Endothelial cell of umbilical vein (primary cell): Measurements from ENCODE around the gene PROK1. TPM values are rescaled to one million over a fixed set of nuclear protein-coding genes. Genes with fewer than 3 reads are reported as not detected.

Source experiments
- BruUV-seq: library from RNA; stranded (reverse); fragments of 400-500 nt; replicated peaks from 2 replicates; lab custom pipeline; 2021; lab: Mats Ljungman, UMichigan
- CTCF ChIA-PET: fragments of 300-600, 350-600 bp; sonication (Branson Sonifier 250); formaldehyde crosslinking; loops from one replicate; lab custom pipeline; 2021; ENCODE audit warnings: antibody characterized with exemption, inconsistent platforms; lab: Charles Lee
- POLR2A ChIA-PET: fragments of 300-600, 350-600 bp; sonication (Branson Sonifier 250); formaldehyde crosslinking; loops from one replicate; lab custom pipeline; 2021; ENCODE audit warnings: antibody characterized with exemption, inconsistent platforms; lab: Charles Lee
- DNase-seq: peaks from one replicate; pipeline ENCODE4 v3.0.0-alpha.2; 2011; ENCODE audit warnings: low read depth, low spot score
- FAIRE-seq: peaks from 2 replicates; lab custom pipeline; 2011; peaks lifted over from hg19 to GRCh38; lab: Jason Lieb, UNC
- H2AFZ ChIP-seq: 2 replicates; pipeline ENCODE4 v1.6.0; 2012; ENCODE audit warnings: low read depth, low read length, control low read depth, inconsistent platforms
- H3K27ac ChIP-seq: 2 replicates; pipeline ENCODE4 v1.5.1; 2011; ENCODE audit warnings: low read depth, mild to moderate bottlenecking, control low read depth, low read length, moderate library complexity; ENCODE audit not compliant: insufficient read depth
- H3K27me3 ChIP-seq, 2 experiments: 2 replicates each; pipeline versions ENCODE4 v1.6.0 to v1.6.1; 2011; ENCODE audit warnings: low read length in 2 of 2, mixed read lengths in 1 of 2; ENCODE audit not compliant: control insufficient read depth in 2 of 2, insufficient read depth in 2 of 2
- H3K36me3 ChIP-seq, 2 experiments: 2 replicates in 1 of 2; 3 replicates in 1 of 2; pipeline ENCODE4 v1.5.1; 2011; ENCODE audit warnings: low read length in 2 of 2, mild to moderate bottlenecking in 1 of 2, moderate library complexity in 1 of 2; ENCODE audit not compliant: control insufficient read depth in 2 of 2, insufficient read depth in 2 of 2; ENCODE audit errors: extremely low read depth in 1 of 2
- H3K4me1 ChIP-seq: 3 replicates; pipeline ENCODE4 v1.5.1; 2011; ENCODE audit warnings: mild to moderate bottlenecking, low read length; ENCODE audit not compliant: control insufficient read depth, insufficient read depth; ENCODE audit errors: extremely low read depth
- H3K4me2 ChIP-seq: 2 replicates; pipeline ENCODE4 v1.6.1; 2011; ENCODE audit warnings: low read length, control low read depth, mixed read lengths; ENCODE audit not compliant: insufficient read depth
- H3K4me3 ChIP-seq, 3 experiments: fragments of 200-600 bp in 1 of 3; sonication (generic), shearing (Covaris generic) in 1 of 3; replicated peaks in 1 of 3; 2 replicates each; pipeline ENCODE4 v1.5.1; 2011 to 2016; ENCODE audit warnings: control low read depth in 3 of 3, low read length in 3 of 3, mild to moderate bottlenecking in 2 of 3, inconsistent platforms in 1 of 3, low read depth in 1 of 3, moderate library complexity in 1 of 3; ENCODE audit not compliant: insufficient read depth in 1 of 3
- H3K79me2 ChIP-seq: 2 replicates; pipeline ENCODE4 v1.6.0; 2012; ENCODE audit warnings: low read length, inconsistent platforms; ENCODE audit not compliant: control insufficient read depth, insufficient read depth
- H3K9ac ChIP-seq: replicated peaks from 2 replicates; pipeline ENCODE3; 2011; ENCODE audit warnings: low read length, control low read depth; ENCODE audit not compliant: insufficient read depth; ENCODE audit errors: extremely low read depth
- H3K9me1 ChIP-seq: replicated peaks from 3 replicates; pipeline ENCODE4 v1.6.0; 2011; ENCODE audit warnings: mild to moderate bottlenecking, low read length; ENCODE audit not compliant: control insufficient read depth, insufficient read depth; ENCODE audit errors: extremely low read depth
- H3K9me3 ChIP-seq: replicated peaks from 2 replicates; pipeline ENCODE4 v1.5.1; 2012; ENCODE audit warnings: low read length, inconsistent platforms; ENCODE audit not compliant: control insufficient read depth, insufficient read depth
- H4K20me1 ChIP-seq: replicated peaks from 2 replicates; pipeline ENCODE3; 2011; ENCODE audit warnings: mild to moderate bottlenecking, low read length; ENCODE audit not compliant: control insufficient read depth, insufficient read depth; ENCODE audit errors: extremely low read depth
- GATA2 ChIP-seq: IDR thresholded peaks from 2 replicates; pipeline ENCODE4 v1.7.0; 2011; ENCODE audit warnings: low read depth, mild to moderate bottlenecking, moderate library complexity, mixed read lengths, low read length; ENCODE audit not compliant: insufficient read length, insufficient read depth
- dilution Hi-C: fragments of 300-500 bp; cut with MboI; formaldehyde crosslinking; loops from one replicate; pipeline ENCODE4 v1.15.0; 2019; ENCODE audit warnings: low sequenced_read_pairs; ENCODE audit not compliant: extremely low pct_ligation_motif_present
- intact Hi-C: fragments of 100-400 bp; cut with micrococcal nuclease; formaldehyde crosslinking; loops from one replicate; pipeline ENCODE4 v1.10.0; 2022
- polyA plus RNA-seq, 4 experiments: library from polyadenylated mRNA; depleted of rRNA in 3 of 4; stranded (reverse) in 3 of 4; unstranded in 1 of 4; fragments of >200 nt; gene quantifications; 2 replicates each; pipeline versions ENCODE4 v1.2.1 to v1.2.3, GENCODE V29; 2011 to 2012; ENCODE audit warnings: missing spikeins in 1 of 4
- total RNA-seq: library from RNA; stranded (reverse); gene quantifications from 2 replicates; pipeline ENCODE4 v1.2.3, GENCODE V29; 2021
- TF ChIP-seq, protein P1 (sequence below), 2 donors: IDR thresholded peaks; 1 replicate in 1 of 2; 2 replicates in 1 of 2; pipeline ENCODE4 v1.5.1; 2011; ENCODE audit warnings: low read length in 2 of 2, mild to moderate bottlenecking in 2 of 2, moderate library complexity in 2 of 2, control low read depth in 1 of 2, inconsistent platforms in 1 of 2, low read depth in 1 of 2; ENCODE audit not compliant: insufficient read depth in 1 of 2; ENCODE audit errors: extremely low read depth in 1 of 2

Gene PROK1
- total and polyA plus RNA-seq, 2 donors (not counting 3 experiments of a cell fraction or from before 2014, with no cell fraction given), result not detected

DNA sequence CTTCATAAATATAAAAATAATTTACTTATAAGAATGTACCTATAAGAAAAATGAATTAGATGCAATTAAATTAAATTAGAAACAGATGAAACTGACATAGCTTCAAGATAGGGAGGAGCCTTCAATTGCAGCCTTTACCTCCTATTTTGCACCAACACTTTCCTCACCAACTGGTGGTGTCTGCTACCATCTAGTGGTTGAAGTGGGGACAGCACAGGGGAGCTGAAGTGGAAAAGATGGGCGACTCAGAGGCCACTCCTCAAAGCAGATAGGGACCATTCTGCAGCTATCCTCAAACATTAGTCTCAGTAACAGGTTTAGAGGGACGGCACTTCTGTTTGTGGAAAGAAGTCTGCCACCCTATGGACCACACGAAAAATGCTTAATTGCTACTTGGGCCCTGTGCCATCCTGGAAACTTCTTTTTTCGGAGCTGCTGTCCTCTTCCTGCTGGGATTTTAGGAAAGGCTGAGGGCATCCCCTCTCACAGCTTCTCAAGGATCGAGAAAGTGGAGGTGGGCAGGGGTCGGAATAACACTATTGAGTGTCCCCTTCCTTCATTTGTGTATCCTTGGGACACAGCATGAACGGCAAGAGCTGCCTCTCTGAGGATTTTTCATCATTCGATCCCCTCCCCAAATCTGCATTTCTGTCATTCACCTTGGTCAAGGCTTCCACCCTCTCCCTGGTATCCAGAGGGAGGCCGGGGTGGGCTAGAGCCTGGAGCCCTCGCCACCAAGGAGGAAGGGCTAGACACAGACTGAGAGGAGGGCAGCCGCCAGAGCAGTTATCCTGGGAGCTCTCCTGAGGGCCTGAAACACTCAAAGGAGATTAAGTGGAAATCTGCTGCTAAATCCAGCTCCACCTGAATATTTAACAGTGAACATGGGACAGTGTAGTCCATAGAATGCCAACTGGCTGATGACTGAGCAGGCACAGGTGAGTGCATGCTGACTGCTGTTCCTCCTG is 9.6 kb downstream of the PROK1 start:
- POLR2A ChIA-PET, result no interaction called here
- no peaks in the 10 kb centered on the region for H3K79me2 ChIP-seq
- peak; percentile 74 for DNase-seq
- H2AFZ ChIP-seq, result no peak overlapping the region
- no peaks in the 10 kb centered on the region for H3K4me1 ChIP-seq
- H3K9me1 ChIP-seq, result no peaks in the 10 kb centered on the region
- BruUV-seq, result no TSS peak
- no peaks in the 10 kb centered on the region for H3K27me3 ChIP-seq
- H3K9me3 ChIP-seq, result no peaks in the 10 kb centered on the region
- no peak overlapping the region for H3K4me3 ChIP-seq
- peak; percentile 93 for FAIRE-seq
- H3K4me2 ChIP-seq, result no peak overlapping the region
- CTCF ChIA-PET, result interaction anchor here (0.6 to 4.7 kb wide), 74 partner anchors 8 to 476 kb away, joined by 3 to 211 read pairs (median 6); partner anchors contain the start of genes AHCYL1, KCNC4, LAMTOR5 and PROK1
- dilution Hi-C loops, result no loop called here
- H3K9ac ChIP-seq, result no peak overlapping the region
- no peaks in the 10 kb centered on the region for H3K36me3 ChIP-seq
- no peak overlapping the region for H3K27ac ChIP-seq
- no peaks in the 10 kb centered on the region for H4K20me1 ChIP-seq
- TF ChIP-seq, protein P1, sequence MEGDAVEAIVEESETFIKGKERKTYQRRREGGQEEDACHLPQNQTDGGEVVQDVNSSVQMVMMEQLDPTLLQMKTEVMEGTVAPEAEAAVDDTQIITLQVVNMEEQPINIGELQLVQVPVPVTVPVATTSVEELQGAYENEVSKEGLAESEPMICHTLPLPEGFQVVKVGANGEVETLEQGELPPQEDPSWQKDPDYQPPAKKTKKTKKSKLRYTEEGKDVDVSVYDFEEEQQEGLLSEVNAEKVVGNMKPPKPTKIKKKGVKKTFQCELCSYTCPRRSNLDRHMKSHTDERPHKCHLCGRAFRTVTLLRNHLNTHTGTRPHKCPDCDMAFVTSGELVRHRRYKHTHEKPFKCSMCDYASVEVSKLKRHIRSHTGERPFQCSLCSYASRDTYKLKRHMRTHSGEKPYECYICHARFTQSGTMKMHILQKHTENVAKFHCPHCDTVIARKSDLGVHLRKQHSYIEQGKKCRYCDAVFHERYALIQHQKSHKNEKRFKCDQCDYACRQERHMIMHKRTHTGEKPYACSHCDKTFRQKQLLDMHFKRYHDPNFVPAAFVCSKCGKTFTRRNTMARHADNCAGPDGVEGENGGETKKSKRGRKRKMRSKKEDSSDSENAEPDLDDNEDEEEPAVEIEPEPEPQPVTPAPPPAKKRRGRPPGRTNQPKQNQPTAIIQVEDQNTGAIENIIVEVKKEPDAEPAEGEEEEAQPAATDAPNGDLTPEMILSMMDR (IDR thresholded peaks at IDR 0.05; ENCODE audit: extremely low read depth in 1 of 2, insufficient read depth in 1 of 2, low read depth in 1 of 2, low read length in 2 of 2), result peak; percentile 90 to 91
- TF ChIP-seq GATA2, result no peak
- intact Hi-C loops, result loop anchor here (1.0 to 5.0 kb wide), 8 partner anchors 36 to 372 kb away; partner anchors contain the start of genes LAMTOR5 and RBM15
